Measurements from ENCODE around the gene BBS1.

Gene BBS1

DNA sequence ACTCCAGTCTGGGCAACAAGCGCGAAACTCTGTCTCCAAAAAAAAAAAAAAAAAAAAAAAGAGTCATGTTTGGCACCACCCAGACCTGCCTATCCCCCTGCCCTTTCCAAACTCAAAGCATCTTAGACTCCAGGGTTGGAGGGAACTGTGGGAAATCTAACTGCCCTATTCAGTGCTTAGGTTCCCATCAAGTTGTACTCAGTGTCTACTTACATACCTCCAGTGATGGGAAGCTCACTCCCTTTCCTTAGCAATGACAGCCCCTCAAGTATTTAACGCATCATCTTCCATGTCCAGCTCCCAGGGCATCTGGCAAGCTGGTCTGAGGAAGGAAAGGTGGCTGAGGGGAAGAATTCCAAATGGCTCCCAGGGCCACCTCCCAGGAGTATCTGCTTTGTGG is 39.3 kb downstream of the BBS1 start:
- DNase-seq (ENCODE audit: low spot score) = no peak

DNA sequence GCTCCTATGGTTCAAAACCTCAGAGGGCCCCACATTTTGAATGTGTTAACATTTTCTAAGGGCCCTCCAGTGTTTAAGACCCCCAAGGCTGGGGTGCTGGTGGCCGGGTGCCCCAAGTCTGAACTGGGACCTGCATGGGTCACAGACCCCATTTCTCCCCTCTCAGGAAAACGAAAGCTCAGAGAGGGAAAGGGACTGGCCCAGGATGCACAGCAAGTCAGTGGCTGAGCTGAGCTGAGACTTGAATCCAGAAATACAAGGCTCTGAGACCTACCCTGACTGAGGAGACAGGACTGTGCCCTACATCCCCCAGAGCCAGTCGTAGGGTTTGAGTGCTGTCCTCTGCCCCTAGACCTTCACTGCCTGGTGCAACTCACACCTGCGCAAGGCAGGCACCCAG is 40.5 kb downstream of the BBS1 start:
- no peak for DNase-seq (ENCODE audit: low spot score)

DNA sequence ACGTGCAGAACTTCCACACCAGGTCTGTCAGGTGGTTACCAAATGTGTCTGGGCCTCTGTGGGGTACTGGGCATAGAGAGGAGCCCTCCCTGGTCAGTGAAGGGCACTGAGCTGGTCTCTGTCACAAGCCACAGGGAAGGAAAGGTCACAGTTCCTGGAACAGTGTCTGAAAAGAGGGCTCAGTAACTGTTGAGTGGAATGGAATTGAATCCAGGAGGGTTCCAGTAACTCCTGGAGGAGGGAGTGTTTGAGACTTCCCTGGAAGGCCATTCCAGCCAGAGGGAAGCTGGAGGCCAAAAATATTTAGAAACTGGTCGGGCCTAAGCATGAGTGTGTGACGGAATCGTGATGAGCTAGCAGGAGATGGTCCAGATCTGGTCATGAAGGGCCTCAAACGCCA is 44.2 kb downstream of the BBS1 start:
- no peak for DNase-seq (ENCODE audit: low spot score)

DNA sequence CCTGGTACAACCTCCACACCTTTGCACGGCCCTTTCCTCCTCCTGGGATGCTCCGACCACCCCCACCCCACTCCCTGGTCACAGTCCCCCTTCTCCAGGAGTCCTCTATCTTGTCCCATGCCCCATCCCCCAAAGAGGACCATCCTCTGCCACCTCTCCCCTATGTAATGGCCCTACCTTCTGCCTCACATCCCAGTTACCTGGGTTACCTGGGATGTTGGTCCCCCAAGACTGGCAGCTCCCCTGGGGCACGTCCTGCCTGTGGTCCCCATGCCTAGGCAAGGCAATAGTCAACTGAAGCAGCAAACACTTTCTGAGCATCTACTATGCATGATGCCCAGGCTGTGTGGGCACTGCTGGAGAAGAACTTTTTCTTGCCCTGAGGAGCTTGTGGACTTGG is 45.0 kb downstream of the BBS1 start:
- DNase-seq (ENCODE audit: low spot score) = no peak

- no peak for DNase-seq (ENCODE audit: low spot score)
Observed at GRCh38 chr11:66556086-66556485, 45.7 kb downstream of the BBS1 start.

DNA sequence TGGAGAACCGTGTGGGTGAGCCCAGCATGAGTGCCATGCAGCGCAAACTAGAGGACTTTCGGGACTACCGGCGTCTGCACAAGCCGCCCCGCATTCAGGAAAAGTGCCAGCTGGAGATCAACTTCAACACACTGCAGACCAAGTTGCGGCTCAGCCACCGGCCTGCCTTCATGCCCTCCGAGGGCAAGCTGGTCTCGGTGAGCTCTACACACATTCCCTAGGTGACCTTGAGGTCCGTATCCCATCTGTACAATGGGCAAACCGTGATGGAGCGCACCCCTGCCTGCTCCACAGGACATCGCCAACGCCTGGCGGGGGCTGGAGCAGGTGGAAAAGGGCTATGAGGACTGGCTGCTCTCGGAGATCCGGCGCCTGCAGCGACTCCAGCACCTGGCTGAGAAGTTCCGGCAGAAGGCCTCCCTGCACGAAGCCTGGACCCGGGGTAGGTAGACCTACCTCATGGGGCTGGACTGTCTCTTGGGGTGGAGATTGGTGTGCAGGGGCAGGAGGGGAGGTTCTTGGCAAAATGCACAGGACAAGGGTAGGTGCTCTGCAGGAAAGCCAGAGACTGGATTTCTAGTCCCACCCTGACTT is 47.4 kb downstream of the BBS1 start:
- DNase-seq (ENCODE audit: low spot score) = no peak

DNA sequence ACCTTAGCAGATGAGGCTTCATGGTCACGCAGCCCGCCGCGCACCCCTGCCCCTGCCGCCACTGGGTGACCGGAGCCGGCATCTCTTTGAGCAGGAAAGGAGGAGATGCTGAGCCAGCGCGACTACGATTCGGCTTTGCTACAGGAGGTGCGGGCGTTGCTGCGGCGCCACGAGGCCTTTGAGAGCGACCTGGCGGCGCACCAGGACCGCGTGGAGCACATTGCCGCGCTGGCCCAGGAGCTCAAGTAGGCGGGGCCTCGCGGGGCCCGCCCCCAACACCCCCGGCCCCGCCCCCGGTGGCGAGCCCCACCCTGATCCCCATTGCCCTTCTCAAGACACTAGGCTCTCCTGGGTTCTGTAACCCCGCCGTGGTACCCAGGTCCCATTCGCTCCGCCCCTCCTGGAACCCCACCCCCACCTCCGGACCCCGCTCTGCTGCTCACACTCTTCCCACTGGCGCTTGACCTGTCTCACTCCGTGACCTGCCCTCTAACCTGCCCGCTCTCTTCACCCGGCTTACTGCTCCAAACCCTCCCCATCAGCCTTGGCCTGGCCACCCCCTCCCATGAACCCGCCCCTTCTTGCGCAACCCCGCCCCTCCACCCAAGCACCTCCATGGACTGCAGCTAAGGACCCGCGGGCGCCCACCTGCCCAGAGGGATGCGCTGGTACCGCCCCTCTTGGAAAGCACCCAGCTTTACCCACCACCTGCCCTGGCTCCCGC is 48.9 kb downstream of the BBS1 start:
- peak; percentile 51 for DNase-seq (ENCODE audit: low spot score)

DNA sequence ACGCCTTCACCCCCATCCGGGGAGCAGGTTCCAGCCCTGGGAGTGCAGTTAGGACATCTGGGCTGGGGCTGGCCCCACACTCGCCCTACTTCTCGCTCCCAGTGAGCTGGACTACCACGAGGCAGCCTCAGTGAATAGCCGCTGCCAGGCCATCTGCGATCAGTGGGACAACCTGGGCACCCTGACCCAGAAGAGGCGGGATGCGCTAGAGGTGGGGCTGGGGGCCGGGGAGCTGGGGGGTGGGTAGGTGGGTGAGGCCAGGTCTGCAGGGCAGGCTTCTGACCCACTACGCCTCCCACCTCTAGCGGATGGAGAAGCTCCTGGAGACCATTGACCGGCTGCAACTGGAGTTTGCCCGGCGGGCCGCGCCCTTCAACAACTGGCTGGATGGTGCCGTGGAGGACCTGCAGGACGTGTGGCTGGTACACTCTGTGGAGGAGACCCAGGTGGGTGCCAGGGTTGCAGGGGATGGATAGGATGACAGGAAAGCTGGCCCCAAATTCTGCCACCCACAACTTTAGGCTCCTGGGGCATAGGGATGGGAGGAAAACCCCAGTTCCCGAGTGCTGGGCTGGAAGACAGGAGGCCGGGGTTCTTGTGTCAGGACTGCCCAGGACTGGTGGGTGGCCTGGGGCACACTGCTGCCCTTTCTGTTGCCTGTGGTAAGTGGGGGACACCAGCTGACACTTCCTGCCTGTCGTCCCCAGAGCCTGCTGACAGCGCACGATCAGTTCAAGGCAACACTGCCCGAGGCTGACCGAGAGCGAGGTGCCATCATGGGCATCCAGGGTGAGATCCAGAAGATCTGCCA is 49.6 kb downstream of the BBS1 start:
- no peak for DNase-seq (ENCODE audit: low spot score)

DNA sequence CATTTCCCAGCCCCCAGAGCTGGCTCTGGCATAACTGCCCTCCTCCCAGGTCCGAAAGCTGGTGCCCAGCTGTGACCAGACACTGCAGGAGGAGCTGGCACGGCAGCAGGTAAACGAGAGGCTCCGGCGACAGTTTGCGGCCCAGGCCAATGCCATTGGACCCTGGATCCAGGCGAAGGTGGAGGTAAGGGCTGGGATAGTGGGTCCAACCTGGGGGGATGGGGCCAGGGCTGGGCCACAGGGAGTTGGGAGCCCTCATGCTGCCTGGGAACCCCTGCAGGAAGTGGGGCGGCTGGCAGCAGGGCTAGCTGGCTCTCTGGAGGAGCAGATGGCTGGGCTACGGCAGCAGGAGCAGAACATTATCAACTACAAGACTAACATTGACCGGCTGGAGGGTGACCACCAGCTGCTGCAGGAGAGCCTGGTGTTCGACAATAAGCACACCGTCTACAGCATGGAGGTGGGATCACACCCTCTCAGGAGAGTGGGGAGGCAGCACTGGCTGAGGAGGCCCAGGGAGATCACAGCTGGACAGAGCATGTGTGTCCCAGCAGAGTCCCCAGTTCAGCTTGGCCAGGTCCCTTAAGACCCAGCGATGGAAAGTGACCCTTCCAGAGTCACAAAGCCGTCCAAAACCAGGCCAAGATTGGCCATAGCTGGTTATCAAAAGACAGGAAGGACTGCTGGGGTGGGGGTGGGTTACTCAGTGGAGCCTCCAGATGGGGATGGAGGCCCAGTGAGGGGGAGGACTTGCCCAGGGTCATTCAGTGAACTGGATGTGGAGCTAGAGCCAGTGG is 50.9 kb downstream of the BBS1 start:
- no peak for DNase-seq (ENCODE audit: low spot score)

DNA sequence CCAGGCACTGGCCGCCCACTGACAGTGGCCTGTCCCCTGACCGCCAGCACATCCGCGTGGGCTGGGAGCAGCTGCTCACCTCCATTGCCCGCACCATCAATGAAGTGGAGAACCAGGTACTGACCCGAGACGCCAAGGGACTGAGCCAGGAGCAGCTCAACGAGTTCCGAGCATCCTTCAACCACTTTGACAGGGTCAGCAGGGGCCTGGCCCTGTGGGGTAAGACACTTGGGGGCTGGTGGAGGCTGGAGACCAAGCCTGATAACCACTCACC is 51.5 kb downstream of the BBS1 start:
- DNase-seq (ENCODE audit: low spot score) = no peak

DNA sequence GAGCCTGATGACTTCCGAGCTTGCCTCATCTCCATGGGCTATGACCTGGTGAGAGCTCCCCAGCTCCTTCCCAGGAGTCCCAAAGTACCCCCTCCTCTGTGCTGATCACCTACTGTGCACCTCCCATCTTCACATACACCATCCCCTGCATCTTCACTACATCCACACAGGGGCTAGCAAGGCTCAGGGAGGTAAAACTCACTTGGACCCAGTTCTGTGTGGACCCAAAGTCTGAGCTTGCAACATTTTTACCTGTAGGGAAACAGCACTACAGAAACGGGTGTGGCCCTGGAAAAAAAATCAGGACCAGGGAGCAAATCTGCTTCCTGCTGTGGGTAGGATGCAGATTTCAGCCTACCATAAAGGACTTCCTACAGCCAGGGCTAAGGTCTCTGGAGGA is 51.8 kb downstream of the BBS1 start:
- DNase-seq (ENCODE audit: low spot score) = no peak

DNA sequence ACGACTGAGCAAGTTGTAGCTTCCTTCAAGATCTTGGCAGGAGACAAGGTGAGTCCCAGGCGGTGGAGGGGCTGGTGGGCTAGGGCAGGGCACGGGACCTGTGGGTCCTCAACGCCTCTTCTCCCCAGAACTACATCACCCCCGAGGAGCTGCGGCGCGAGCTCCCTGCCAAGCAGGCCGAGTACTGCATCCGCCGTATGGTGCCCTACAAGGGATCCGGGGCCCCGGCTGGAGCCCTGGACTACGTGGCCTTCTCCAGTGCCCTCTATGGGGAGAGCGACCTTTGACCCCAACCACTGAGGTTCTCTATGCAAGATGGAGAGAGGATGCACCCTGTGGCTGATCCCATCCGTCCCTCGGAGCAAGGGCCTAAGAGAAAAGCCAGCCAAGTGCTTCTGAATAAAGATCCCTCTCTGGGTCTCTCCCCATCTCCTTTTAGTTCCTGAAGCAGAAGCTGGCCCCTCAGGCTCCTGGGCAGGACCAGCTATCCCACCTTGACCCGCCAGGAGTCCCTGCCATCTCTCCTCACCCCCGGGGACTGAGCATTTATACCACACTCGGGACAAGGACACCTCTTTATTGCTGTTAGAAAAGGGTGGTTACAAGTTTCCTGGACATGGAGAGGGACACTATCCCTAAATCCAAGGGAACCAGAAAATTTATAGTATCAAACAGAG is 52.6 kb downstream of the BBS1 start:
- no peak for DNase-seq (ENCODE audit: low spot score)

DNA sequence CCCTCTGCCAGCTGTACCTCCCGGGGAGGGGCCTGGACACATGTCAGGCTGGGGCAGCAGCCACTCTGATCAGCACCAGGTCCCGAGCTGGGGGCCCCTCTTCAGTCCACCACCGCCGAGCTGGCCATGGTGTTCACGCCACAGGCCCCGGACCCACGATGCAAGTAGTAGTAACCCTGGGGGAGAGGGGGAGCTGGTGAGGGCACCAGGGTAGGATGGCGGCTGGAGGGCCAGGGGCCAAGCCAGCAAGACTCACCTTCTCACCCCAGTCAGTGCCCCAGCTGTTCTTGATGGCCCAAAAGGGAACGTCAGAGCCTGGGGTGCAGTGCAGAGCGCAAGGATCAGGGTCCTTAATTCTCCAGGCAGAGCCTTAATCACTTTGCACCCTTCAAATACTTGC is 53.4 kb downstream of the BBS1 start:
- DNase-seq (ENCODE audit: low spot score) = no peak

- DNase-seq (ENCODE audit: low spot score) = no peak
Observed at GRCh38 chr11:66564538-66564937, 54.1 kb downstream of the BBS1 start.

DNA sequence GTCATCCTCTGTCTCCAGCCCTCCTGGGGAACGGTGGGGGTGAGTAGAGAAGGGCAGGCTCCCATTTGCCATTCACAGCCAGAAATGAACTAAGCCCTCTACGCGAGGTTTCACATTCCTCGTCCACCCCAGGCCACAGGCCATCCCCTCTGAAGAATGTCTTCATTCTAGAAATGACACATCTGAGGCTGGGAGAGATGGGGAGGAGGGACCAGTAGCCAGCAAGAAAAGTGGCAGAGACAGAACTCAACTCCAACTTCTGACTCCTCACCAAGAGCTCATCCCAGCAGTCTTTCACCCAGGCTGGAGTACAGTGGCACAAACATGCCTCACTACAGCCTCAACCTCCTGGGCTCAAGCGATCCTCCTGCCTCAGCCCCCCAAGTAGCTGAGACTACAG is 54.5 kb downstream of the BBS1 start:
- no peak for DNase-seq (ENCODE audit: low spot score)

DNA sequence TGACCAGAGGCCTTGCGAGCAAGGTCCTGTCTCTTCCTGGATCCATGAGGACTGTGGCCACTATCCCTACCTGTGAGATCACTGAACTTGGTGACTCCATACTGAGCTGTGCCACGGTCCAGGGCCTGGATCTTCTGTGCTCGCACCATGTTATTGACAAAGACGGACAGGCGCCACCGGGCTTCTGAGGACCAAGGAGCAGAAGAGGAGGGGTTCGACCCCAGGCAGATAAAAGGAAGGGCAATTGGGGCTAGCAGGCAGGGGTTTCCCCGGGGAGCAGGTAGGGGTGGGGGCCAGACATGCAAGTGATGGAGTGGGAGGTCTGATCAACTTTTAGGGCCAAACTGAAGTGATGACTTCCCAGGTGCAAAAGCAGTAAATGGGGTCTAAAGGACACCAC is 55.8 kb downstream of the BBS1 start:
- DNase-seq (ENCODE audit: low spot score) = no peak

GRCh38 chr11:66567787-66568123 is 57.3 kb downstream of the BBS1 start:
- no peak for DNase-seq (ENCODE audit: low spot score)

- DNase-seq (ENCODE audit: low spot score) = peak; percentile 99
Observed at GRCh38 chr11:66568124-66568916, 57.9 kb downstream of the BBS1 start, which contains the start of gene CTSF. CTSF (minus strand) TSS chr11:66568606; CDS start chr11:66568486, 120 bp downstream.

DNA sequence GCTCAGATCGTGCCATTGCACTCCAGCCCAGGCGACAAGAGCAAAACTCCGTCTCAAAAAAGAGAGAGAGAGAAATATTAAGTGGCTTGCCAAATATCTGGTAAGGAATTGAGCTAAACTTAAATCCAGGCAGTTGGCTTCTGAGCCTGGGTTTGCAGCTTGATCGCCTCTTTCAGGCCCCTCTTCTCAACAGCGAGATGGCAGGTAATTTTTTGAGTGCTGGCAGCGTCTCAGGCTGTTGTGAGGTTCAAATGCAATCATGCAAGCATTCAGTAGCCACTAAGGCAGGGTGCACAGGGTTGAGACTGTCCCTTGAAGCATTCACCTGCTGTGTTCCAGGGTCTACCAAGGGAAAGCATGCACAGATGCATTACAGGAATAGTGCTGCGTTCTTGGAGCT is 58.6 kb downstream of the BBS1 start:
- DNase-seq (ENCODE audit: low spot score) = no peak

DNA sequence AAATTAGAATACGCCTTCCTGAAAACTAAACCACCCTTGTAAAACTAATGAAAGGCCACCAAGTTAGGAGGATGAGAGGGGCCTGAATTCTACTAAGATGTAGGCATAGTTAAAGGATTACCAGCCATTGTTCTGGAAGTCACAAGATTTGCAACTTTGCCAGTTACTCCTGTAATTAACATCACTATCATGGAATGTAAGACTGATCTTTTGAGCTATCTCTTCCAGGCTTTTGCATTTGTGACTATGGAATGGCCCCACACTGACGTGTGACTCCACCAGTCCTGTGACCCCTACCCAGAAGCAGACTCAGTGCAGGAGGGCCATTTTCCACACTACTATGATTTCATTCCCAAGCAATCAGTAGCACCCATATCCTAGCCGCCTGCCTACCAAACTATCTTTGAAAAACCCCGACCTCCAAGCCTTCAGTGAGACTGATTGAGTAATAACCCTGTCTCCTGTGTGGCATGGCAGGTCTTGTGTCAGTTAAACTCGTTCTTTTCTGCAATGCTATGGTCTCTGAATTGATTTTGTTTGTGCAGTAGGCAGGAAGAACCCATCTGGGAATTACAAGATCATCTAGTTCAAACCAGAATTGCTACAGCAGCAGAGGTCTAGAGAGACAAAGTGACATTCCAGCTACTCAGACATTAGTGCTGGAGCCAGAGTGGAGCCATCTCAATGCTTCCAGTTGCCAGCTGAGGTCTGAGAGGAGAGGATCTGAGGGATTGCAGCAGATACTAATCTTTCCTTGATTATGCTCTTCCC is 59.8 kb downstream of the BBS1 start:
- no peak for DNase-seq (ENCODE audit: low spot score)

GRCh38 chr11:66570850-66571180 is 60.4 kb downstream of the BBS1 start:
- no peak for DNase-seq (ENCODE audit: low spot score)
